Endothelial cell of umbilical vein (primary cell): ENCODE data around the gene TRIM61. TPM values are rescaled to one million over a fixed set of nuclear protein-coding genes. Genes with fewer than 3 reads are reported as not detected.

Experiments
- BruUV-seq: library from RNA; stranded (reverse); fragments of 400-500 nt; replicated peaks from 2 replicates; lab custom pipeline; 2021; lab: Mats Ljungman, UMichigan
- CTCF ChIA-PET: fragments of 300-600, 350-600 bp; sonication (Branson Sonifier 250); formaldehyde crosslinking; loops from one replicate; lab custom pipeline; 2021; ENCODE audit warnings: antibody characterized with exemption, inconsistent platforms; lab: Charles Lee
- POLR2A ChIA-PET: fragments of 300-600, 350-600 bp; sonication (Branson Sonifier 250); formaldehyde crosslinking; loops from one replicate; lab custom pipeline; 2021; ENCODE audit warnings: antibody characterized with exemption, inconsistent platforms; lab: Charles Lee
- DNase-seq: peaks from one replicate; pipeline ENCODE4 v3.0.0-alpha.2; 2011; ENCODE audit warnings: low read depth, low spot score
- FAIRE-seq: peaks from 2 replicates; lab custom pipeline; 2011; peaks lifted over from hg19 to GRCh38; lab: Jason Lieb, UNC
- H2AFZ ChIP-seq: 2 replicates; pipeline ENCODE4 v1.6.0; 2012; ENCODE audit warnings: low read depth, low read length, control low read depth, inconsistent platforms
- H3K27ac ChIP-seq: 2 replicates; pipeline ENCODE4 v1.5.1; 2011; ENCODE audit warnings: low read depth, mild to moderate bottlenecking, control low read depth, low read length, moderate library complexity; ENCODE audit not compliant: insufficient read depth
- H3K27me3 ChIP-seq, 2 experiments: 2 replicates each; pipeline versions ENCODE4 v1.6.0 to v1.6.1; 2011; ENCODE audit warnings: low read length in 2 of 2, mixed read lengths in 1 of 2; ENCODE audit not compliant: control insufficient read depth in 2 of 2, insufficient read depth in 2 of 2
- H3K36me3 ChIP-seq, 2 experiments: 2 replicates in 1 of 2; 3 replicates in 1 of 2; pipeline ENCODE4 v1.5.1; 2011; ENCODE audit warnings: low read length in 2 of 2, mild to moderate bottlenecking in 1 of 2, moderate library complexity in 1 of 2; ENCODE audit not compliant: control insufficient read depth in 2 of 2, insufficient read depth in 2 of 2; ENCODE audit errors: extremely low read depth in 1 of 2
- H3K4me1 ChIP-seq: 3 replicates; pipeline ENCODE4 v1.5.1; 2011; ENCODE audit warnings: mild to moderate bottlenecking, low read length; ENCODE audit not compliant: control insufficient read depth, insufficient read depth; ENCODE audit errors: extremely low read depth
- H3K4me2 ChIP-seq: 2 replicates; pipeline ENCODE4 v1.6.1; 2011; ENCODE audit warnings: low read length, control low read depth, mixed read lengths; ENCODE audit not compliant: insufficient read depth
- H3K4me3 ChIP-seq, 3 experiments: fragments of 200-600 bp in 1 of 3; sonication (generic), shearing (Covaris generic) in 1 of 3; replicated peaks in 1 of 3; 2 replicates each; pipeline ENCODE4 v1.5.1; 2011 to 2016; ENCODE audit warnings: control low read depth in 3 of 3, low read length in 3 of 3, mild to moderate bottlenecking in 2 of 3, inconsistent platforms in 1 of 3, low read depth in 1 of 3, moderate library complexity in 1 of 3; ENCODE audit not compliant: insufficient read depth in 1 of 3
- H3K79me2 ChIP-seq: 2 replicates; pipeline ENCODE4 v1.6.0; 2012; ENCODE audit warnings: low read length, inconsistent platforms; ENCODE audit not compliant: control insufficient read depth, insufficient read depth
- H3K9ac ChIP-seq: replicated peaks from 2 replicates; pipeline ENCODE3; 2011; ENCODE audit warnings: low read length, control low read depth; ENCODE audit not compliant: insufficient read depth; ENCODE audit errors: extremely low read depth
- H3K9me1 ChIP-seq: replicated peaks from 3 replicates; pipeline ENCODE4 v1.6.0; 2011; ENCODE audit warnings: mild to moderate bottlenecking, low read length; ENCODE audit not compliant: control insufficient read depth, insufficient read depth; ENCODE audit errors: extremely low read depth
- H3K9me3 ChIP-seq: replicated peaks from 2 replicates; pipeline ENCODE4 v1.5.1; 2012; ENCODE audit warnings: low read length, inconsistent platforms; ENCODE audit not compliant: control insufficient read depth, insufficient read depth
- H4K20me1 ChIP-seq: replicated peaks from 2 replicates; pipeline ENCODE3; 2011; ENCODE audit warnings: mild to moderate bottlenecking, low read length; ENCODE audit not compliant: control insufficient read depth, insufficient read depth; ENCODE audit errors: extremely low read depth
- CTCF ChIP-seq, 2 donors: IDR thresholded peaks; 1 replicate in 1 of 2; 2 replicates in 1 of 2; pipeline ENCODE4 v1.5.1; 2011; ENCODE audit warnings: low read length in 2 of 2, mild to moderate bottlenecking in 2 of 2, moderate library complexity in 2 of 2, control low read depth in 1 of 2, inconsistent platforms in 1 of 2, low read depth in 1 of 2; ENCODE audit not compliant: insufficient read depth in 1 of 2; ENCODE audit errors: extremely low read depth in 1 of 2
- EZH2 ChIP-seq: IDR thresholded peaks from 2 replicates; pipeline ENCODE4 v1.6.1; 2012; ENCODE audit warnings: borderline replicate concordance, low read depth, mild to moderate bottlenecking, moderate library complexity, low read length, inconsistent platforms; ENCODE audit not compliant: severe bottlenecking
- FOS ChIP-seq: IDR thresholded peaks from 2 replicates; pipeline ENCODE4 v1.6.1; 2011; ENCODE audit warnings: mild to moderate bottlenecking, low read length, moderate library complexity, borderline replicate concordance; ENCODE audit not compliant: insufficient read depth
- GATA2 ChIP-seq: IDR thresholded peaks from 2 replicates; pipeline ENCODE4 v1.7.0; 2011; ENCODE audit warnings: low read depth, mild to moderate bottlenecking, moderate library complexity, mixed read lengths, low read length; ENCODE audit not compliant: insufficient read length, insufficient read depth
- JUN ChIP-seq: IDR thresholded peaks from 2 replicates; pipeline ENCODE4 v1.6.1; 2011; ENCODE audit warnings: borderline replicate concordance, low read depth; ENCODE audit not compliant: insufficient read length, insufficient read depth
- MYC ChIP-seq: IDR thresholded peaks from one replicate; pipeline ENCODE4 v1.6.1; 2011; ENCODE audit warnings: mild to moderate bottlenecking, low read depth, low read length
- POLR2A ChIP-seq: IDR thresholded peaks from 2 replicates; pipeline ENCODE4 v1.6.1; 2012; ENCODE audit warnings: low read depth, mild to moderate bottlenecking, control low read depth, low read length
- POLR2AphosphoS5 ChIP-seq: IDR thresholded peaks from 2 replicates; pipeline ENCODE4 v1.6.1; 2012; ENCODE audit warnings: low read depth, mild to moderate bottlenecking, control low read depth, low read length, moderate library complexity; ENCODE audit not compliant: insufficient read depth
- dilution Hi-C: fragments of 300-500 bp; cut with MboI; formaldehyde crosslinking; loops from one replicate; pipeline ENCODE4 v1.15.0; 2019; ENCODE audit warnings: low sequenced_read_pairs; ENCODE audit not compliant: extremely low pct_ligation_motif_present
- intact Hi-C: fragments of 100-400 bp; cut with micrococcal nuclease; formaldehyde crosslinking; loops from one replicate; pipeline ENCODE4 v1.10.0; 2022
- polyA plus RNA-seq, 4 experiments: library from polyadenylated mRNA; depleted of rRNA in 3 of 4; stranded (reverse) in 3 of 4; unstranded in 1 of 4; fragments of >200 nt; gene quantifications; 2 replicates each; pipeline versions ENCODE4 v1.2.1 to v1.2.3, GENCODE V29; 2011 to 2012; ENCODE audit warnings: missing spikeins in 1 of 4
- total RNA-seq: library from RNA; stranded (reverse); gene quantifications from 2 replicates; pipeline ENCODE4 v1.2.3, GENCODE V29; 2021
- TF ChIP-seq, protein P1 (sequence below): IDR thresholded peaks from 2 replicates; pipeline ENCODE4 v1.6.1; 2011; ENCODE audit not compliant: insufficient read depth, insufficient read length

TRIM61 gene
- total and polyA plus RNA-seq, 2 donors (not counting 3 experiments of a cell fraction or from before 2014, with no cell fraction given): 0.22 TPM; not detected in 1

- dilution Hi-C loops: no loop called here
- Histone ChIP-seq H2AFZ (peak overlapping the region; percentile 94), H3K79me2 (no peaks in the 10 kb centered on the region), H3K9me1 (no peaks in the 10 kb centered on the region), H4K20me1 (no peaks in the 10 kb centered on the region), H3K27ac (no peak overlapping the region), H3K9ac (no peak overlapping the region), H3K36me3 (no peaks in the 10 kb centered on the region), H3K4me1 (peaks cover 8% of the 10 kb centered on the region), H3K27me3 (no peaks in the 10 kb centered on the region), H3K4me3 (peak overlapping the region; percentile 20 to 34 (median 25)), H3K4me2 (peak overlapping the region; percentile 83), H3K9me3 (no peaks in the 10 kb centered on the region)
- intact Hi-C loops: no loop called here
- DNase-seq (peak; percentile 12), FAIRE-seq (peak; percentile 72)
- ChIA-PET CTCF (no interaction called here), POLR2A (no interaction called here)
- TF ChIP-seq JUN: no peak
- no peak for TF ChIP-seq POLR2A
- TF ChIP-seq MYC: no peak
- TF ChIP-seq FOS: no peak
- TF ChIP-seq GATA2: no peak
- TSS peak; percentile 53 for BruUV-seq
Observed at GRCh38 chr4:164956766-164957643, 20.5 kb downstream of the TRIM61 start.

GRCh38 chr4:164955107-164955805 is 22.2 kb downstream of the TRIM61 start:
- Histone ChIP-seq H3K4me1 (peaks cover 8% of the 10 kb centered on the region), H3K4me3 (no peak overlapping the region), H3K36me3 (no peaks in the 10 kb centered on the region), H3K27ac (no peak overlapping the region), H3K27me3 (no peaks in the 10 kb centered on the region), H3K9ac (no peak overlapping the region), H2AFZ (no peak overlapping the region), H3K9me3 (no peaks in the 10 kb centered on the region), H4K20me1 (no peaks in the 10 kb centered on the region), H3K4me2 (no peak overlapping the region), H3K9me1 (no peaks in the 10 kb centered on the region), H3K79me2 (no peaks in the 10 kb centered on the region)
- BruUV-seq: no TSS peak
- ChIA-PET POLR2A (no interaction called here), CTCF (interaction anchor here (0.6 kb wide), 1 partner anchor 70 kb away, joined by 3 read pairs; no protein-coding TSS in a partner anchor)
- intact Hi-C loops (no loop called here), dilution Hi-C loops (no loop called here)
- FAIRE-seq: no peak
- TF ChIP-seq POLR2A (no peak), JUN (no peak), GATA2 (no peak), EZH2 (no peak), MYC (no peak), FOS (no peak), POLR2AphosphoS5 (no peak), CTCF (IDR thresholded peaks at IDR 0.05; ENCODE audit: extremely low read depth in 1 of 2, insufficient read depth in 1 of 2, low read depth in 1 of 2, low read length in 2 of 2) (no peak)
- TF ChIP-seq, protein P1, sequence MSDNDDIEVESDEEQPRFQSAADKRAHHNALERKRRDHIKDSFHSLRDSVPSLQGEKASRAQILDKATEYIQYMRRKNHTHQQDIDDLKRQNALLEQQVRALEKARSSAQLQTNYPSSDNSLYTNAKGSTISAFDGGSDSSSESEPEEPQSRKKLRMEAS: no peak
- no peak for DNase-seq
